PC-9 (cell line): ENCODE measurements around the gene WDR27.

Experiments used
- EZH2 ChIP-seq: fragments of 200-600 bp; sonication (generic); IDR thresholded peaks from 2 replicates; pipeline ENCODE4 v1.8.0; 2017; ENCODE audit warnings: antibody characterized with exemption, low read depth
- TF ChIP-seq, protein P1 (sequence below): fragments of 200-600 bp; sonication (generic); conservative IDR thresholded peaks from 2 replicates; pipeline ENCODE4 v1.6.1; 2017; ENCODE audit warnings: mixed run types, antibody characterized with exemption, mild to moderate bottlenecking, moderate library complexity

- TF ChIP-seq, protein P1, sequence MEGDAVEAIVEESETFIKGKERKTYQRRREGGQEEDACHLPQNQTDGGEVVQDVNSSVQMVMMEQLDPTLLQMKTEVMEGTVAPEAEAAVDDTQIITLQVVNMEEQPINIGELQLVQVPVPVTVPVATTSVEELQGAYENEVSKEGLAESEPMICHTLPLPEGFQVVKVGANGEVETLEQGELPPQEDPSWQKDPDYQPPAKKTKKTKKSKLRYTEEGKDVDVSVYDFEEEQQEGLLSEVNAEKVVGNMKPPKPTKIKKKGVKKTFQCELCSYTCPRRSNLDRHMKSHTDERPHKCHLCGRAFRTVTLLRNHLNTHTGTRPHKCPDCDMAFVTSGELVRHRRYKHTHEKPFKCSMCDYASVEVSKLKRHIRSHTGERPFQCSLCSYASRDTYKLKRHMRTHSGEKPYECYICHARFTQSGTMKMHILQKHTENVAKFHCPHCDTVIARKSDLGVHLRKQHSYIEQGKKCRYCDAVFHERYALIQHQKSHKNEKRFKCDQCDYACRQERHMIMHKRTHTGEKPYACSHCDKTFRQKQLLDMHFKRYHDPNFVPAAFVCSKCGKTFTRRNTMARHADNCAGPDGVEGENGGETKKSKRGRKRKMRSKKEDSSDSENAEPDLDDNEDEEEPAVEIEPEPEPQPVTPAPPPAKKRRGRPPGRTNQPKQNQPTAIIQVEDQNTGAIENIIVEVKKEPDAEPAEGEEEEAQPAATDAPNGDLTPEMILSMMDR: no peak
- TF ChIP-seq EZH2: no peak
Measured at GRCh38 chr6:169659820-169660610, 41.8 kb downstream of the WDR27 start.
